Activated CD4-positive, alpha-beta T cell treated with anti-CD3 and anti-CD28 coated beads for 36 hours (primary cell): Measurements from ENCODE around the gene RPUSD2. TPM values are rescaled to one million over a fixed set of nuclear protein-coding genes. Genes with fewer than 3 reads are reported as not detected.

Source experiments
- ATAC-seq: fragments of 200-7000 bp; cut with Tn5 transposase; one replicate; pipeline ENCODE4 v1.10.0; 2021; ENCODE audit warnings: mild to moderate bottlenecking, moderate library complexity
- CTCF ChIA-PET: fragments of 350-600 bp; sonication (Branson Sonifier 250); formaldehyde crosslinking; loops from one replicate; lab custom pipeline; 2021; ENCODE audit warnings: antibody characterized with exemption; lab: Charles Lee
- POLR2A ChIA-PET: fragments of 350-600 bp; sonication (Branson Sonifier 250); formaldehyde crosslinking; loops from one replicate; lab custom pipeline; 2021; ENCODE audit warnings: antibody characterized with exemption, inconsistent platforms; lab: Charles Lee
- DNase-seq: peaks from one replicate; pipeline ENCODE4 v3.0.0-alpha.2; 2020
- H3K27ac Mint-ChIP-seq: one replicate; pipeline ENCODE4 v1.8.0; 2021; ENCODE audit warnings: mixed read lengths
- H3K27me3 Mint-ChIP-seq: one replicate; pipeline ENCODE4 v1.8.0; 2021; ENCODE audit warnings: mixed read lengths
- H3K36me3 Mint-ChIP-seq: one replicate; pipeline ENCODE4 v1.8.0; 2021; ENCODE audit warnings: low read depth, mixed read lengths
- H3K4me1 Mint-ChIP-seq: one replicate; pipeline ENCODE4 v1.8.0; 2021; ENCODE audit warnings: mixed read lengths
- H3K4me3 Mint-ChIP-seq: one replicate; pipeline ENCODE4 v1.8.0; 2021; ENCODE audit warnings: mild to moderate bottlenecking, moderate library complexity, mixed read lengths
- H3K9me3 Mint-ChIP-seq: one replicate; pipeline ENCODE4 v1.8.0; 2021; ENCODE audit warnings: low read depth, mixed read lengths
- intact Hi-C, 2 experiments: fragments of 100-400 bp; cut with DNase I in 1 of 2; cut with micrococcal nuclease in 1 of 2; formaldehyde crosslinking; loops; one replicate each; pipeline versions ENCODE4 v1.14.2 to v1.15.1; 2022 to 2024; cut with DNase I, micrococcal nuclease
- total RNA-seq, 2 experiments: library from RNA; stranded (reverse); gene quantifications; one replicate each; pipeline ENCODE4 v1.2.3, GENCODE V29; 2021

Gene RPUSD2
- total RNA-seq, 2 experiments from 2014 or later: 11.0 to 14.0 TPM

- POLR2A ChIA-PET: no interaction called here
- intact Hi-C loops: loop anchor here (1.0 to 10.0 kb wide), 5 partner anchors 28 to 192 kb away; partner anchors contain the start of genes BAHD1 (in 1 of the 2), CCDC32 (in 1 of the 2) and RAD51 (in 1 of the 2)
- Mint-ChIP-seq H3K4me1 (peaks cover 24% of the 10 kb centered on the region), H3K27me3 (peaks cover 6% of the 10 kb centered on the region), H3K9me3 (no peaks in the 10 kb centered on the region), H3K36me3 (peaks cover 5% of the 10 kb centered on the region), H3K27ac (peak overlapping the region; percentile 95), H3K4me3 (peak overlapping the region; percentile 87)
- CTCF ChIA-PET: interaction anchor here (1.0 to 1.5 kb wide), 5 partner anchors 9 to 142 kb away, joined by 3 to 5 read pairs (median 3); partner anchors contain the start of gene RPUSD2
- DNase-seq (no peak), ATAC-seq (no peak)
Observed at GRCh38 chr15:40593165-40593564, 24.1 kb downstream of the RPUSD2 start.

- peak; percentile 94 for DNase-seq
- ATAC-seq: peak; percentile 86
- H3K4me1 Mint-ChIP-seq: peaks cover 24% of the 10 kb centered on the region
- peaks cover 5% of the 10 kb centered on the region for H3K36me3 Mint-ChIP-seq
- H3K27ac Mint-ChIP-seq: peak within 1 kb of the TSS; percentile 95
- ChIA-PET POLR2A (interaction anchor here (0.6 kb wide), 1 partner anchor 86 kb away, joined by 4 read pairs; no protein-coding TSS in a partner anchor), CTCF (interaction anchor here (0.5 to 1.7 kb wide), 8 partner anchors 10 to 212 kb away, joined by 3 to 5 read pairs (median 3); partner anchors contain the start of genes RAD51 and RPUSD2)
- H3K4me3 Mint-ChIP-seq: peak within 1 kb of the TSS; percentile 87
- H3K9me3 Mint-ChIP-seq: no peaks in the 10 kb centered on the region
- intact Hi-C loops: loop anchor here (1.0 to 10.0 kb wide), 10 partner anchors 25 to 300 kb away; partner anchors contain the start of genes CCDC32 (in 2 of the 2), RPUSD2 (in 2 of the 2), BAHD1 (in 1 of the 2) and DNAJC17 (in 1 of the 2)
- H3K27me3 Mint-ChIP-seq: peaks cover 6% of the 10 kb centered on the region
Observed at GRCh38 chr15:40593588-40594428, 24.7 kb downstream of the RPUSD2 start, which contains the start of gene KNL1. Gene KNL1 (plus strand): TSS chr15:40594249. CDS start chr15:40602932, 8,683 bp downstream.

- DNase-seq: no peak
- Mint-ChIP-seq H3K9me3 (no peaks in the 10 kb centered on the region), H3K4me1 (peaks cover 23% of the 10 kb centered on the region), H3K36me3 (peaks cover 5% of the 10 kb centered on the region), H3K27ac (peak overlapping the region; percentile 95), H3K27me3 (peaks cover 6% of the 10 kb centered on the region), H3K4me3 (peak overlapping the region; percentile 87)
- peak; percentile 69 for ATAC-seq
- ChIA-PET CTCF (interaction anchor here (0.5 to 1.7 kb wide), 4 partner anchors 12 to 211 kb away, joined by 3 to 4 read pairs (median 3); partner anchors contain the start of genes CCDC32 and RAD51), POLR2A (interaction anchor here (0.5 to 0.6 kb wide), 2 partner anchors 74 to 85 kb away, joined by 3 to 4 read pairs; no protein-coding TSS in a partner anchor)
- intact Hi-C loops: loop anchor here (1.0 to 10.0 kb wide), 8 partner anchors 25 to 300 kb away; partner anchors contain the start of genes RPUSD2 (in 2 of the 2), CCDC32 (in 1 of the 2), DNAJC17 (in 1 of the 2) and RAD51 (in 1 of the 2)
Observed at GRCh38 chr15:40594429-40594836, 25.3 kb downstream of the RPUSD2 start.

GRCh38 chr15:40595219-40595618 is 26.1 kb downstream of the RPUSD2 start:
- no peak for DNase-seq
- intact Hi-C loops: loop anchor here in 1 of 2 experiments (10.0 kb wide), 1 partner anchor 190 kb away; no protein-coding TSS in a partner anchor
- no peak for ATAC-seq
- Mint-ChIP-seq H3K27ac (peak overlapping the region; percentile 5), H3K27me3 (peaks cover 6% of the 10 kb centered on the region), H3K9me3 (no peaks in the 10 kb centered on the region), H3K4me1 (peaks cover 18% of the 10 kb centered on the region), H3K4me3 (peak overlapping the region; percentile 87), H3K36me3 (peaks cover 5% of the 10 kb centered on the region)
- POLR2A ChIA-PET: no interaction called here
- CTCF ChIA-PET: interaction anchor here (0.5 to 1.7 kb wide), 4 partner anchors 11 to 286 kb away, joined by 3 to 4 read pairs (median 3); partner anchors contain the start of genes CCDC32 and RAD51

GRCh38 chr15:40595773-40596172 is 26.7 kb downstream of the RPUSD2 start:
- Mint-ChIP-seq H3K4me1 (peaks cover 18% of the 10 kb centered on the region), H3K36me3 (peaks cover 5% of the 10 kb centered on the region), H3K9me3 (no peaks in the 10 kb centered on the region), H3K4me3 (no peak overlapping the region), H3K27me3 (peaks cover 6% of the 10 kb centered on the region), H3K27ac (no peak overlapping the region)
- ChIA-PET CTCF (interaction anchor here (0.5 to 1.4 kb wide), 2 partner anchors 31 to 286 kb away, joined by 3 read pairs; partner anchors contain the start of gene CCDC32), POLR2A (no interaction called here)
- ATAC-seq (no peak), DNase-seq (no peak)
- intact Hi-C loops: loop anchor here in 1 of 2 experiments (10.0 kb wide), 1 partner anchor 189 kb away; no protein-coding TSS in a partner anchor

- DNase-seq: no peak
- no peak for ATAC-seq
- H3K27ac Mint-ChIP-seq: no peak overlapping the region
- H3K27me3 Mint-ChIP-seq: peaks cover 6% of the 10 kb centered on the region
- H3K36me3 Mint-ChIP-seq: peaks cover 5% of the 10 kb centered on the region
- ChIA-PET CTCF (no interaction called here), POLR2A (no interaction called here)
- peaks cover 18% of the 10 kb centered on the region for H3K4me1 Mint-ChIP-seq
- H3K4me3 Mint-ChIP-seq: no peak overlapping the region
- intact Hi-C loops: loop anchor here in 1 of 2 experiments (10.0 kb wide), 1 partner anchor 188 kb away; no protein-coding TSS in a partner anchor
- no peaks in the 10 kb centered on the region for H3K9me3 Mint-ChIP-seq
Observed at GRCh38 chr15:40597024-40597423, 27.9 kb downstream of the RPUSD2 start.

- no peak overlapping the region for H3K27ac Mint-ChIP-seq
- intact Hi-C loops: loop anchor here in 1 of 2 experiments (10.0 kb wide), 1 partner anchor 187 kb away; no protein-coding TSS in a partner anchor
- ChIA-PET CTCF (interaction anchor here (0.6 to 2.4 kb wide), 2 partner anchors 9 to 184 kb away, joined by 3 to 8 read pairs; no protein-coding TSS in a partner anchor), POLR2A (interaction anchor here (0.6 kb wide), 1 partner anchor 96 kb away, joined by 3 read pairs; no protein-coding TSS in a partner anchor)
- DNase-seq (no peak), ATAC-seq (no peak)
- peaks cover 5% of the 10 kb centered on the region for H3K36me3 Mint-ChIP-seq
- peaks cover 11% of the 10 kb centered on the region for H3K4me1 Mint-ChIP-seq
- peaks cover 6% of the 10 kb centered on the region for H3K27me3 Mint-ChIP-seq
- no peak overlapping the region for H3K4me3 Mint-ChIP-seq
- H3K9me3 Mint-ChIP-seq: no peaks in the 10 kb centered on the region
Observed at GRCh38 chr15:40598126-40598525, 29.0 kb downstream of the RPUSD2 start.

GRCh38 chr15:40598672-40599071 is 29.6 kb downstream of the RPUSD2 start:
- no peak for DNase-seq
- POLR2A ChIA-PET: no interaction called here
- intact Hi-C loops: loop anchor here in 1 of 2 experiments (10.0 kb wide), 1 partner anchor 186 kb away; no protein-coding TSS in a partner anchor

GRCh38 chr15:40600956-40601355 is 31.9 kb downstream of the RPUSD2 start:
- no peak for DNase-seq
- ATAC-seq: no peak
- intact Hi-C loops: no loop called here
- POLR2A ChIA-PET: no interaction called here
- no peak overlapping the region for H3K27ac Mint-ChIP-seq
- CTCF ChIA-PET: interaction anchor here (1.2 kb wide), 1 partner anchor 12 kb away, joined by 4 read pairs; no protein-coding TSS in a partner anchor
- H3K27me3 Mint-ChIP-seq: no peaks in the 10 kb centered on the region
- no peaks in the 10 kb centered on the region for H3K9me3 Mint-ChIP-seq
- peaks cover 3% of the 10 kb centered on the region for H3K36me3 Mint-ChIP-seq
- H3K4me3 Mint-ChIP-seq: no peak overlapping the region
- no peaks in the 10 kb centered on the region for H3K4me1 Mint-ChIP-seq

More at GRCh38 chr15:40598672-40599071, 29.6 kb downstream of the RPUSD2 start:
- H3K4me1 Mint-ChIP-seq: peaks cover 6% of the 10 kb centered on the region
- peaks cover 4% of the 10 kb centered on the region for H3K36me3 Mint-ChIP-seq
- CTCF ChIA-PET: interaction anchor here (0.6 to 2.4 kb wide), 4 partner anchors 10 to 306 kb away, joined by 3 to 8 read pairs (median 3); no protein-coding TSS in a partner anchor
- no peaks in the 10 kb centered on the region for H3K9me3 Mint-ChIP-seq
- H3K27ac Mint-ChIP-seq: no peak overlapping the region
- peaks cover 6% of the 10 kb centered on the region for H3K27me3 Mint-ChIP-seq
- H3K4me3 Mint-ChIP-seq: no peak overlapping the region
- ATAC-seq: no peak

GRCh38 chr15:40603935-40604334 is 34.8 kb downstream of the RPUSD2 start:
- no peaks in the 10 kb centered on the region for H3K4me1 Mint-ChIP-seq
- CTCF ChIA-PET: interaction anchor here (0.6 kb wide), 1 partner anchor 37 kb away, joined by 3 read pairs; no protein-coding TSS in a partner anchor
- POLR2A ChIA-PET: interaction anchor here (0.6 kb wide), 1 partner anchor 14 kb away, joined by 3 read pairs; no protein-coding TSS in a partner anchor
- no peak overlapping the region for H3K27ac Mint-ChIP-seq
- peaks cover 6% of the 10 kb centered on the region for H3K36me3 Mint-ChIP-seq
- no peak for ATAC-seq
- H3K4me3 Mint-ChIP-seq: no peak overlapping the region
- H3K9me3 Mint-ChIP-seq: no peaks in the 10 kb centered on the region
- H3K27me3 Mint-ChIP-seq: no peaks in the 10 kb centered on the region
- no peak for DNase-seq
- intact Hi-C loops: no loop called here
